ENCODE results near the gene MYOF.

- TF ChIP-seq POLR2AphosphoS5 (IDR thresholded peaks at IDR 0.05) (no peak), POLR2A (IDR thresholded peaks at IDR 0.05) (no peak), CTCF (IDR thresholded peaks at IDR 0.05) (no peak), EP300 (IDR thresholded peaks at IDR 0.05) (no peak)
Measured at GRCh38 chr10:93518531-93518930, 36.4 kb upstream of the MYOF start.

Data from stomach (tissue), 4 donors.